Measurements from ENCODE around the gene TMEM132A.

- no peak for TF ChIP-seq CTCF (IDR thresholded peaks at IDR 0.05)
- no peak for TF ChIP-seq REST (IDR thresholded peaks at IDR 0.05; ENCODE audit: insufficient read depth in 1 of 2, low read depth in 2 of 2, low read length in 1 of 2)
- no peak for TF ChIP-seq POLR2AphosphoS5 (IDR thresholded peaks at IDR 0.05; ENCODE audit: low read depth, low read length)
These were observed 4.3 kb upstream of the TMEM132A start for GRCh38 chr11:60919956-60920355.

All from Panc1 (cell line).